Inflammatory macrophage (primary cell): ENCODE measurements around the gene VWDE.

Experiments used
- DNase-seq, 2 donors: peaks; one replicate each; pipeline ENCODE4 v3.0.0-alpha.2; 2020 to 2022

The VWDE gene

DNA sequence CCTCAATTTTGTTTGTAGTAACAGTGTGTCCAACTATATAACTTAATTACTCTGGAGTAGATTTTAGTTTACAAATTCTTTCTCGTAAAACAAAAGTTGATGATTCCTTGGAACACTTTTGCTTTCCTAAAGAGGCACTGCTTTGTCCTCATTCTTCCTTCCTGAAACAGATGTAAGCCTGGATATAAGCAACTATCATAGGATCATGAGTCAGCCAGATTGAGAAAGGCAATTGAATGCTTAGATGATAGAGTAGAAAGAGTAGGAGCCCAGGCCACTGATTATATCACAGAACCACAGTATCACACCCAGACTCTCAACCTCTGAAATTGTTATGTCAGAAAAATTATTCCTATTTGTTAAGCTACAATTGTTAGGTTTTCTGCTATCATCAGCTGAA, 122.6 kb downstream of the VWDE start:
- DNase-seq = peak; percentile 20 to 47
